ENCODE data around the gene SCNN1G. TPM values are rescaled to one million over a fixed set of nuclear protein-coding genes. Genes with fewer than 3 reads are reported as not detected.
A peak's percentile ranks its signal among the peaks of the same experiment; 100 is the strongest.

SCNN1G gene
- total and polyA plus RNA-seq, 2 donors (not counting 3 experiments of a cell fraction or from before 2014, with no cell fraction given) = not detected

- intact Hi-C loops (cut with micrococcal nuclease) = loop anchor here (1.0 to 5.0 kb wide), 3 partner anchors 17 to 251 kb away; no protein-coding TSS in a partner anchor
- H2AFZ ChIP-seq (ENCODE audit: low read depth, low read length) = peak within 1 kb of the TSS; percentile 92
- ChIA-PET POLR2A (interaction anchor here (1.0 to 1.3 kb wide), 3 partner anchors 15 to 70 kb away, joined by 3 to 6 read pairs (median 4); no protein-coding TSS in a partner anchor), CTCF (interaction anchor here (0.7 to 2.4 kb wide), 10 partner anchors 15 to 287 kb away, joined by 3 to 12 read pairs (median 5); no protein-coding TSS in a partner anchor)
- H3K4me2 ChIP-seq (ENCODE audit: insufficient read depth, low read length) = peak within 1 kb of the TSS; percentile 86
- H3K27me3 ChIP-seq (ENCODE audit: control insufficient read depth in 2 of 2, insufficient read depth in 2 of 2, low read length in 2 of 2) = no peaks in the 10 kb centered on the region
- H3K4me3 ChIP-seq (replicated peaks in 1 of 3; ENCODE audit: insufficient read depth in 1 of 3, low read depth in 1 of 3, low read length in 3 of 3) = peak within 1 kb of the TSS; percentile 75 to 91 (median 84)
- H4K20me1 ChIP-seq (replicated peaks; ENCODE audit: control insufficient read depth, extremely low read depth, insufficient read depth, low read length) = peaks cover 4% of the 10 kb centered on the region
- H3K36me3 ChIP-seq (ENCODE audit: control insufficient read depth in 2 of 2, extremely low read depth in 1 of 2, insufficient read depth in 2 of 2, low read length in 2 of 2) = no peaks in the 10 kb centered on the region
- no peaks in the 10 kb centered on the region for H3K9me1 ChIP-seq (replicated peaks; ENCODE audit: control insufficient read depth, extremely low read depth, insufficient read depth, low read length)
- peaks cover 21% of the 10 kb centered on the region for H3K4me1 ChIP-seq (ENCODE audit: control insufficient read depth, extremely low read depth, insufficient read depth, low read length)
- dilution Hi-C loops (cut with MboI; ENCODE audit: extremely low pct_ligation_motif_present, low sequenced_read_pairs) = no loop called here
- H3K9ac ChIP-seq (replicated peaks; ENCODE audit: extremely low read depth, insufficient read depth, low read length) = peak within 1 kb of the TSS; percentile 74
- FAIRE-seq (peak; percentile 89), DNase-seq (ENCODE audit: low read depth, low spot score) (peak; percentile 96)
- TF ChIP-seq EZH2 (IDR thresholded peaks at IDR 0.05; ENCODE audit: borderline replicate concordance, low read depth, low read length, severe bottlenecking) = no peak
- TF ChIP-seq MAX (IDR thresholded peaks at IDR 0.05; ENCODE audit: insufficient read depth, insufficient read length) = peak; percentile 49
- no peak for TF ChIP-seq POLR2A (IDR thresholded peaks at IDR 0.05; ENCODE audit: low read depth, low read length)
- peaks cover 40% of the 10 kb centered on the region for H3K79me2 ChIP-seq (ENCODE audit: control insufficient read depth, insufficient read depth, low read length)
- peak within 1 kb of the TSS; percentile 51 for H3K27ac ChIP-seq (ENCODE audit: insufficient read depth, low read depth, low read length)
- BruUV-seq (replicated peaks) = no TSS peak
- H3K9me3 ChIP-seq (replicated peaks; ENCODE audit: control insufficient read depth, insufficient read depth, low read length) = no peaks in the 10 kb centered on the region
Observed at GRCh38 chr16:23149267-23149992, 33.1 kb upstream of the SCNN1G start, which contains the start of gene USP31. Gene USP31 (minus strand): TSS chr16:23149452. CDS start chr16:23149270, 182 bp downstream.

GRCh38 chr16:23149993-23150364 lies 32.6 kb upstream of the SCNN1G start:
- POLR2A ChIA-PET = no interaction called here
- CTCF ChIA-PET = interaction anchor here (1.4 to 2.4 kb wide), 2 partner anchors 251 to 286 kb away, joined by 10 to 12 read pairs; no protein-coding TSS in a partner anchor
- TSS peak; percentile 49 for BruUV-seq (replicated peaks)
- peaks cover 0 to 2% of the 10 kb centered on the region in 2 experiments for H3K27me3 ChIP-seq (ENCODE audit: control insufficient read depth in 2 of 2, insufficient read depth in 2 of 2, low read length in 2 of 2)
- intact Hi-C loops (cut with micrococcal nuclease) (loop anchor here (1.0 to 5.0 kb wide), 3 partner anchors 18 to 251 kb away; no protein-coding TSS in a partner anchor), dilution Hi-C loops (cut with MboI; ENCODE audit: extremely low pct_ligation_motif_present, low sequenced_read_pairs) (no loop called here)
- H3K9me1 ChIP-seq (replicated peaks; ENCODE audit: control insufficient read depth, extremely low read depth, insufficient read depth, low read length) = no peaks in the 10 kb centered on the region
- peak overlapping the region; percentile 92 for H2AFZ ChIP-seq (ENCODE audit: low read depth, low read length)
- TF ChIP-seq POLR2AphosphoS5 (IDR thresholded peaks at IDR 0.05; ENCODE audit: insufficient read depth, low read depth, low read length) (no peak), MYC (IDR thresholded peaks at IDR 0.05; ENCODE audit: low read depth, low read length) (no peak), GATA2 (IDR thresholded peaks at IDR 0.05; ENCODE audit: insufficient read depth, insufficient read length, low read depth, low read length) (no peak), POLR2A (IDR thresholded peaks at IDR 0.05; ENCODE audit: low read depth, low read length) (no peak), MAX (IDR thresholded peaks at IDR 0.05; ENCODE audit: insufficient read depth, insufficient read length) (no peak), EZH2 (IDR thresholded peaks at IDR 0.05; ENCODE audit: borderline replicate concordance, low read depth, low read length, severe bottlenecking) (no peak), FOS (IDR thresholded peaks at IDR 0.05; ENCODE audit: borderline replicate concordance, insufficient read depth, low read length) (no peak), JUN (IDR thresholded peaks at IDR 0.05; ENCODE audit: borderline replicate concordance, insufficient read depth, insufficient read length, low read depth) (no peak), CTCF (IDR thresholded peaks at IDR 0.05; ENCODE audit: extremely low read depth in 1 of 2, insufficient read depth in 1 of 2, low read depth in 1 of 2, low read length in 2 of 2) (no peak)
- H4K20me1 ChIP-seq (replicated peaks; ENCODE audit: control insufficient read depth, extremely low read depth, insufficient read depth, low read length) = peaks cover 4% of the 10 kb centered on the region
- peaks cover 20% of the 10 kb centered on the region for H3K4me1 ChIP-seq (ENCODE audit: control insufficient read depth, extremely low read depth, insufficient read depth, low read length)
- no peak overlapping the region for H3K9ac ChIP-seq (replicated peaks; ENCODE audit: extremely low read depth, insufficient read depth, low read length)
- H3K9me3 ChIP-seq (replicated peaks; ENCODE audit: control insufficient read depth, insufficient read depth, low read length) = no peaks in the 10 kb centered on the region
- peak overlapping the region; percentile 21 to 75 (median 62) for H3K4me3 ChIP-seq (replicated peaks in 1 of 3; ENCODE audit: insufficient read depth in 1 of 3, low read depth in 1 of 3, low read length in 3 of 3)
- H3K27ac ChIP-seq (ENCODE audit: insufficient read depth, low read depth, low read length) = no peak overlapping the region
- DNase-seq (ENCODE audit: low read depth, low spot score) = no peak
- H3K36me3 ChIP-seq (ENCODE audit: control insufficient read depth in 2 of 2, extremely low read depth in 1 of 2, insufficient read depth in 2 of 2, low read length in 2 of 2) = no peaks in the 10 kb centered on the region
- peaks cover 34% of the 10 kb centered on the region for H3K79me2 ChIP-seq (ENCODE audit: control insufficient read depth, insufficient read depth, low read length)
- FAIRE-seq = no peak
- H3K4me2 ChIP-seq (ENCODE audit: insufficient read depth, low read length) = peak overlapping the region; percentile 86
